BJ (cell line): ENCODE measurements around the gene OGFR. TPM values are rescaled to one million over a fixed set of nuclear protein-coding genes. Genes with fewer than 3 reads are reported as not detected.

Source experiments
- CTCF ChIA-PET: fragments of 350-600 bp; formaldehyde crosslinking; extraction: SDS; loops from one replicate; lab custom pipeline; 2021; ENCODE audit warnings: antibody characterized with exemption, inconsistent platforms; lab: Yijun Ruan, JAX
- POLR2A ChIA-PET: fragments of 300-600 bp; sonication (Branson Sonifier 250); formaldehyde crosslinking; extraction: SDS; loops from one replicate; lab custom pipeline; 2021; ENCODE audit warnings: antibody characterized with exemption; lab: Charles Lee
- DNase-seq: peaks from one replicate; pipeline ENCODE4 v3.0.0-alpha.2; 2011; ENCODE audit warnings: low read depth
- H3K27me3 ChIP-seq: 2 replicates; pipeline ENCODE4 v1.6.0; 2011; ENCODE audit warnings: low read length; ENCODE audit not compliant: control insufficient read depth, insufficient read depth
- H3K36me3 ChIP-seq: 2 replicates; pipeline ENCODE4 v1.5.1; 2011; ENCODE audit warnings: low read length; ENCODE audit not compliant: control insufficient read depth, insufficient read depth
- H3K4me3 ChIP-seq: 2 replicates; pipeline ENCODE4 v1.5.1; 2011; ENCODE audit warnings: low read depth, mild to moderate bottlenecking, control low read depth, low read length
- CTCF ChIP-seq: IDR thresholded peaks from 2 replicates; pipeline ENCODE4 v1.5.1; 2011; ENCODE audit warnings: low read depth, mild to moderate bottlenecking, control low read depth, inconsistent platforms, low read length, moderate library complexity; ENCODE audit not compliant: insufficient read depth
- polyA plus RNA-seq: library from polyadenylated mRNA; depleted of rRNA; stranded (reverse); fragments of >200 nt; gene quantifications from 2 replicates; pipeline ENCODE4 v1.2.3, GENCODE V29; 2011

OGFR gene
- polyA plus RNA-seq, 1 experiment: 34.2 TPM

GRCh38 chr20:62796699-62797491 is 7.7 kb upstream of the OGFR start:
- ChIA-PET CTCF (interaction anchor here (0.9 to 3.2 kb wide), 3 partner anchors 11 to 173 kb away, joined by 3 to 12 read pairs (median 4); no protein-coding TSS in a partner anchor), POLR2A (no interaction called here)
- Histone ChIP-seq H3K36me3 (peaks cover 22% of the 10 kb centered on the region), H3K4me3 (peak overlapping the region; percentile 67), H3K27me3 (no peaks in the 10 kb centered on the region)
- no peak for DNase-seq
- no peak for TF ChIP-seq CTCF

GRCh38 chr20:62797671-62798532 is 6.7 kb upstream of the OGFR start:
- Histone ChIP-seq H3K27me3 (no peaks in the 10 kb centered on the region), H3K36me3 (peaks cover 22% of the 10 kb centered on the region), H3K4me3 (no peak overlapping the region; the same call in 1 of the 2 replicates)
- ChIA-PET POLR2A (no interaction called here), CTCF (interaction anchor here (1.3 to 3.2 kb wide), 2 partner anchors 10 kb away, joined by 9 to 12 read pairs; no protein-coding TSS in a partner anchor)
- no peak for DNase-seq
- no peak for TF ChIP-seq CTCF

GRCh38 chr20:62799036-62799435 is 5.6 kb upstream of the OGFR start:
- Histone ChIP-seq H3K27me3 (no peaks in the 10 kb centered on the region), H3K36me3 (peaks cover 22% of the 10 kb centered on the region), H3K4me3 (no peak overlapping the region)
- CTCF ChIA-PET: interaction anchor here (1.3 kb wide), 1 partner anchor 9 kb away, joined by 9 read pairs; no protein-coding TSS in a partner anchor
- POLR2A ChIA-PET: no interaction called here
- TF ChIP-seq CTCF: no peak
- no peak for DNase-seq

GRCh38 chr20:62799459-62799858 is 5.2 kb upstream of the OGFR start:
- H3K36me3 ChIP-seq: peaks cover 22% of the 10 kb centered on the region
- ChIA-PET POLR2A (no interaction called here), CTCF (interaction anchor here (1.3 kb wide), 1 partner anchor 9 kb away, joined by 9 read pairs; no protein-coding TSS in a partner anchor)
- TF ChIP-seq CTCF: no peak
- H3K27me3 ChIP-seq: no peaks in the 10 kb centered on the region
- H3K4me3 ChIP-seq: no peak overlapping the region
- DNase-seq: no peak

GRCh38 chr20:62799873-62800272 is 4.8 kb upstream of the OGFR start:
- CTCF ChIA-PET: no interaction called here
- Histone ChIP-seq H3K36me3 (peaks cover 22% of the 10 kb centered on the region), H3K4me3 (no peak overlapping the region), H3K27me3 (no peaks in the 10 kb centered on the region)
- no peak for TF ChIP-seq CTCF
- DNase-seq: no peak
- POLR2A ChIA-PET: no interaction called here
